Urinary bladder (tissue), 4 donors: Measurements from ENCODE around the gene PCDHGC4. TPM values are rescaled to one million over a fixed set of nuclear protein-coding genes. Genes with fewer than 3 reads are reported as not detected.

Source experiments
- DNase-seq: peaks from one replicate; pipeline ENCODE4 v3.0.0-alpha.2; 2015; ENCODE audit errors: extremely low spot score
- H3K27ac ChIP-seq: one replicate; pipeline ENCODE4 v1.5.1; 2013; ENCODE audit warnings: low read depth, mild to moderate bottlenecking, moderate library complexity
- H3K36me3 ChIP-seq: one replicate; pipeline ENCODE4 v1.6.1; 2013; ENCODE audit warnings: mild to moderate bottlenecking, moderate library complexity; ENCODE audit not compliant: insufficient read depth
- H3K4me1 ChIP-seq: one replicate; pipeline ENCODE4 v1.6.1; 2013; ENCODE audit warnings: mild to moderate bottlenecking, moderate library complexity; ENCODE audit not compliant: insufficient read depth
- H3K4me3 ChIP-seq: one replicate; pipeline ENCODE4 v1.5.1; 2013; ENCODE audit warnings: low read depth, low read length
- WGBS: extraction: QIAGEN DNeasy Blood & Tissue Kit; methylation state at CpG from one replicate; pipeline ENCODE4 v1.1.7; 2013; 5-methylcytosine and 5-hydroxymethylcytosine counted together
- polyA plus RNA-seq: library from polyadenylated mRNA; stranded (reverse); fragments of 200-250 nt; gene quantifications from one replicate; pipeline ENCODE4 v1.2.3, GENCODE V29; 2013
- total RNA-seq: library from RNA; depleted of rRNA; stranded (reverse); fragments of >200 nt; gene quantifications from one replicate; pipeline ENCODE4 v1.2.3, GENCODE V29; 2014
- donor health status: healthy with polysubstance abuse.
- donor health status: healthy.

The PCDHGC4 gene
- total and polyA plus RNA-seq, 2 donors, result 0.23 to 6.8 TPM

DNA sequence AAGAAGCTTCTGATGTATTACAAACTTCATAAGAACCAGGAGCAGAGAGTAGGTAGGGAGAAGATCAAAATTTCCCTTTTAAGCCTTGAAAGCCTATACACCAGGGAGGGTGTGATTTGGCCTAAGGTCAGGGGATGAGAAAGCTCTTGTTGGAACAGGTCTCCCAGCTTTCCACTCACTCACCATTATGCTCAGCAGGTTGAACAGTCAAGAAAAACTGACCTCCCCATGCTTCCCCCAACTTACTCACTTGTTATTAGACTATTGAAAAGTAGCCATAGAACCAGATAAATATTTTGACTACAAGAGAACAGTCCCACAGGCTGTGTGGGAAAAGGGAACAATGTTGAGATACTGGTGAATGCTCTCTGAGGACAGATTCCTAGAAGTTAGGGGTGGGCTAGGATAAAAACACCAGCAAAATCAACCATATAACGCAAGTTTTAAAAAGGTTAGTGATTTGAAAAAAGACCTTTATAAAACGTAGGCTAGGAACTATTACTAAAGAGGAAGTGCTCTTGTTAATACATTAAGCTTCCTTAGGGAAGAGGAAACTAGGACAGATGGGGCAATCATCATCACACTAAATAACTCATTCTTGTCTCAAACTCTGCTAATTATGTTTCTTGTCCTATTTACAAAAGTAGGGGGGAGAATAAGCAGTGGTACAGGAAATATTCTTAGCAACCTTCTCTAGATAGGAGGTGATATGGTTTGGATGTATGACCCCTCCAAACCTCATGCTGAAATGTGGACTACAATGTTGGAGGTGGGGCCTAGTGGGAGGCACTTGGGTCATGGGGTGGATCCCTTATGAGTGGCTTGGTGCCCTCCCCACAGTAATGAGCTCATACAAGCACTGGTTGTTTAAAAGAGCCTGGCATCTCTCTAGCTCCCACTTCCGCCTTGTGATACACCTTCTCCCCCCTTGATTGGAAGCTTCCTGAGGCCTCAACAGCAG is 35.1 kb downstream of the PCDHGC4 start:
- Histone ChIP-seq H3K4me3 (no peak overlapping the region), H3K27ac (no peak overlapping the region), H3K36me3 (no peaks in the 10 kb centered on the region), H3K4me1 (peaks cover 3% of the 10 kb centered on the region)
- no peak for DNase-seq
- 74% methylated on average over 3 of the region's 3 CpGs for WGBS

DNA sequence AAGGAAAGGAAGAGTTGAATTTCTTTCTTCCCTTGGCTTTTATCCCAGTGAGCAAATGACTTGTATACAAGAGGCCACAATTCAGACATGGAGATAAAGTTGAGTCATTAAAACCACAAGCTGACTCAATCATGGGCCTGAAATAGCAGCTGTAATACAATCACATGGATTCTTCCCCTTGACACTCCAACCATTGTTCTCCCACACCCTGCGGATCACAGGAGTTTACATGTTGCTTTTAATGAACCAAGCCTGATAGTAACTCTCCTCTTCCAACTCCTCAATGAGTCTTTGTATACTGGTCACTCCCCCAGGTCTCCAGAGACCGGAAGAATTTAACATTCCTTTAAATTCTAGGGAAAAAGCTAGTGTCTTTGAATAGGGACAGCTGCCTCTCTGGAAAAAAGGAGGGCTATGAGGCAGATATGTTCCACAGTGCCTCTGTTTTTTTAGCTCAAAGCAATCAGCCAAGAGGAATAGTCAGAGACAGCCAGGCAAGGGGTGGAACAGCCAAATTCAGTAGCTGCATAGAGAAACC is 36.5 kb downstream of the PCDHGC4 start:
- Histone ChIP-seq H3K4me3 (no peak overlapping the region), H3K4me1 (peaks cover 3% of the 10 kb centered on the region), H3K27ac (peak overlapping the region; percentile 69), H3K36me3 (no peaks in the 10 kb centered on the region)
- WGBS, result 32% methylated on average over 2 of the region's 2 CpGs
- DNase-seq, result no peak

DNA sequence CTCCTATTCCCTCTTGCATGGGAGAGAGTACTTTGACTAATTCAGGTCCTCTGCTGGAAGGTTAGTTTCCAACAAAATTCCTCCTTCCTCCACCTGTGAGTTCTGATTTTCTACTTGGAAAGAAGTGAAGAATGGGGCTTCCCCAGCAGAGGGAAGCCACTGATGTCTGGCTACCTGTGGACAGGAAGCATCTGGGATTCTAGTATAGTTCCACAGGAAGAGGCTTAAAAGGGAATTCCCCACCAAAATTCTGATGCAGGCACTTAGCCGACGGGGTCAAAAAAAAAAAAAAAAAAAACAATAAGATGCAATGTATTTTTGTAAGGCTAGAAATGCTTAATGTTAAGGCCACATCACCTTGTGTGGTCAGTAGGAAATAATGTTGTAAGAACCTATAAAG is 37.5 kb downstream of the PCDHGC4 start:
- no peak overlapping the region for H3K4me3 ChIP-seq
- H3K4me1 ChIP-seq, result peaks cover 3% of the 10 kb centered on the region
- DNase-seq, result no peak
- WGBS, result 48% methylated on average over 2 of the region's 2 CpGs
- no peak overlapping the region for H3K27ac ChIP-seq
- H3K36me3 ChIP-seq, result no peaks in the 10 kb centered on the region

DNA sequence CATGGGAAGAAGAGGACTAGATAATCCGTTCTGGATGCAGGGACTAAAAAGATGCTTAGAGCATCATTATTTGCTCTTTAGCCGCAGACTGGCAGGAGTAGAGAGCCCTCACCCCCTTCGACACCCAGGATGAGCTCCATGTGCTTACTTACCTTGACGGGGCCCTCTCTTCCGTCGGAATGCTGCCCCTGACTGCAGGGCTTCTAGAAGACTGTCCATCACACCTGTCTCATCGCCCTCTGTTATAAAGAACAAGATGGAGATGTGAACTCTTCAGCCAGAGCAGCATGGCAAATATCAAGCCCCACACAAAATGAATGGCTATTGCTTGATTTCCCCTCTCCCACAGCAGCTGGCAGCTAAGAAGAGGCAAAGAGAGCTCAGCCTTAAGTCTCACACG is 39.2 kb downstream of the PCDHGC4 start:
- Histone ChIP-seq H3K4me1 (peaks cover 3% of the 10 kb centered on the region), H3K27ac (no peak overlapping the region)

DNA sequence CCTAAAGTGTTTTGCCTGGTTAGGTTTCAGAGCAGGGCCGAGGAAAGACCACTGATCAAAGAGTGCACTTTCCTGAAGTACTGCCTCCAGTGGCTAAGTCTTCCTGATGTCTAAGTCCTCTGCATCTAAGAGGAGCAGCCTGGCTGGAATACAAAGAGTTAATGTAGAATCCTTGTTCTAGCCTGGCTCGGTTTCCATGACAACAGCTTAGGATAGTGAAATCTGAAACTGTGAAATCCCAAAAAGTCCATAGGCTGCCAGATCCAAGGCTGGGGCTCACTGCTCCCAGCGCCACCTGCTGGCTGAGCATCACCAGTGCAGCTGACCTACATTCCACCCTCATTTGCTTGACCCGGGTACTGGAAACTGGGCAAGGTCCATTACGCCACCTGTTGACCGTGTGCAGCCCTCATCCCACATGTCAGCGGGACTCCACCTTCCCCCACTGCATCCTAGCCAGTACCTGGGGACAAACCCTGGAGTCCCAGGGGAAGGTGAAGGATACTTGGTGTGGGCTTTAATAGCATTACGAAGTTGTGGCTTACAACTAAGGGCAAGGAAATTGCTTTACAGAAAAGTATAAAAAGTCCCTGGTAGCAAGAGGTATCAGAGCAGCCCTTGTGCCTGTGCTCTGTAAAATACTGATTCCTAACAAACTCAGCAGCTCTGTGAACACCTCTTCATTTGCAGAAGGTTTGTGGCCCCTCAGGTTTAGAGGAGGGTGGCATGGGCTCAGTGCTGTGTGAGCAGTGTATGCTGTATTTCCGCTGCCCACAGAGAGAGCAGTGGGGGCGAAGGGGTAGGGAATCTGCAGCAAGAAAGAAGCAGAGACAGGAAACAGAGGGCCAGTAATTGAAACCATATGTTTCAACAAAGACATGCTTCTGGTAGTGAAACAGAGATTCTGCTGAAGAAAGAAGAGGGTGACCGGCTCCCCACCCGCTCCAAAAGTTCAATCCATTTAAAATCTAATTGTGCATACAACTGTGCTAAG is 40.1 kb downstream of the PCDHGC4 start:
- peaks cover 3% of the 10 kb centered on the region for H3K4me1 ChIP-seq

More for the DNA sequence above, 39.2 kb downstream of the PCDHGC4 start:
- no peak for DNase-seq
- no peaks in the 10 kb centered on the region for H3K36me3 ChIP-seq
- 75% methylated on average over 8 of the region's 8 CpGs for WGBS
- H3K4me3 ChIP-seq, result no peak overlapping the region

DNA sequence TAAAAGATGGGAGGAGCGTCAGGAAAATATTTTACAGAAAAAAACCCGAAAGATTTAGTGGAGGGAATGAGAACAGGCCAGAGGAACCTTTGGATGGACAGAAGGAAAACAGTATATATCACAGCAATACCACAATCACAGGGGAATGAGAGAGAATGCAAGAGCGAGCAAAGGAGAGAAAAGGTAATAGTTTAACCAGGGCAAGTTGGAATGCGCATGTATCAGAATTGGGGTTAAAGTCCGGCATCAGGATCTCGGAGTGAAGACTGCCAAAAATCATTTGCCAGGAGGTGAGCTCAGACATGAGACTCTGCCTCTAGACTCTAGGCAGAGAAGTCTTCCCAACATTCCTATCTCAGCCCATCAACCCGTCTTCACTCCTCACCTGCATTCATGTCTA is 40.8 kb downstream of the PCDHGC4 start:
- DNase-seq, result no peak
- no peak overlapping the region for H3K27ac ChIP-seq
- 66% methylated on average over 7 of the region's 7 CpGs for WGBS
- peaks cover 3% of the 10 kb centered on the region for H3K4me1 ChIP-seq
- H3K36me3 ChIP-seq, result no peaks in the 10 kb centered on the region
- H3K4me3 ChIP-seq, result no peak overlapping the region

More for the DNA sequence above, 40.1 kb downstream of the PCDHGC4 start:
- peak; percentile 94 for DNase-seq
- no peaks in the 10 kb centered on the region for H3K36me3 ChIP-seq
- no peak overlapping the region for H3K27ac ChIP-seq
- H3K4me3 ChIP-seq, result no peak overlapping the region
- 27% methylated on average over 12 of the region's 12 CpGs for WGBS

DNA sequence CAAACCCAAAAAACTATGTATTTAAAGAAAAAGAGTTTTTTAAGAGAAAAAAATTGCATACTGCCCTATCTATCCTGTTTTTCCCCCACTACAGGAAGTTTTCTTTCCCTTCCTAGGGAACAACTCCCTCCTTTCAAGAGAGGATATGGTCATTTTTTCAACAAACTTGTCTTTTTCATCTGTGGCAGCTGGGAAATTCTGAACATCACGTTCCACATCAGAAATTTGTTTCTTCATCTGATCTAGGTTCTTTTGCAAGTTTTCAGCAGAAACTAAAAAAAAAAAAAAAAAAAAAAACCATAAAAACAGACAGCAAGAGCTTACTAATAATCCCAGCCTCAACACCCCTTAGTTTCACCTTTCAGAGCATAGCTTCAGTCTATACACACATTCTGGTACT is 42.6 kb downstream of the PCDHGC4 start:
- DNase-seq, result no peak
- WGBS, result 60% methylated on average over 1 of the region's 1 CpG
- H3K4me1 ChIP-seq, result no peaks in the 10 kb centered on the region
- no peak overlapping the region for H3K27ac ChIP-seq
- no peak overlapping the region for H3K4me3 ChIP-seq
- no peaks in the 10 kb centered on the region for H3K36me3 ChIP-seq

DNA sequence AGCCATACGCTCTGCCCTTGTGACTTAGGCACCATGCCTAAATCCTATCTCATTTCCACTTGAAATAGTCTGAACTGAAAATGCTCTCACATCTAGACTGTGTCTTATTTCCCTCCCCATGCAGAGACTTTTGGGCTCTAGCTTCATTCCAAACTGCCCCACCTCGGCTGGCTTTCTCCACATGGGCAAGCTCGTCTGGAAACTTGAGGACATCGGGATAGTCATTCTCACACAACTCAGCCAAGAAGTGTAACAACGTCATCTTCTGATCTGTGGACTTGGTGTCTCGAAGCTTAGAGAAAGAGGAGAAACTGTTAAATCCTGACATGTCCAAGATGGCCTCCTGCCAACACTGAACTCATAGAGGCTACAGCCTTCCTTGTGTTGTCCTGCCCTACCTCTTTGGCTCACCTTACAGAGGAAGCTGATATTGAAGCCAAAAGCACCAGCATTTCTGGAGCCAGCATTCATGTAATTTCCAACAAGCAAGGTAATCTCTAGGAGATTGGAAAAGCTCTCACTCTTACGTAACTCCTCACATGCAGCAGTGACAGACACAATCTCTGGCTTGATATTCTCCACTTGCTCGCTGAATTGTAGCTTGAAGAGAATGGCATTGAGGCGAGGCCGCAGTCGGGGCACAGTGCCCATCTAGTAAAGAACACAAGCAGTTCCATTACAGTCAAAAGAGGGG is 43.6 kb downstream of the PCDHGC4 start:
- H3K27ac ChIP-seq, result peak overlapping the region; percentile 42
- no peaks in the 10 kb centered on the region for H3K36me3 ChIP-seq
- 41% methylated on average over 11 of the region's 11 CpGs for WGBS
- H3K4me1 ChIP-seq, result no peaks in the 10 kb centered on the region
- DNase-seq, result no peak
- no peak overlapping the region for H3K4me3 ChIP-seq

DNA sequence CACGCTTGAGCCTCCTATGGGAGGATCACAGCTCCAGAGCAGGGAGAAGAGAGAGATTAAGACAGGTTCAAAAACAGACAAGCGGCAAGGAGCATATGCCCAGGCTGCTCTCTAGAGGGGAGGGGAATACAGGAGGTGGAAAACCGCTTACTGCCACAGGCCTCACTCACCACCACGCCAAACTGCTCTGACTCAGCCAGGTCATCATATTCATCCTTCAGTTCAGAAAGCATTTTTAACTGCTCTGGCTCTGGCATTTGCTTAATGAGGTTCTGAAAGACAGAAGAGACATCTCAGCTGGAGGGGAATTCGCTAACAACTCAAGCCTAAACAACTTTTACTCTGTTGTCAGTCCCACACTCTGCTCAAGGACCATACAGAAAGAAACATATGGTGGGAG is 44.2 kb downstream of the PCDHGC4 start:
- Histone ChIP-seq H3K4me1 (no peaks in the 10 kb centered on the region), H3K36me3 (no peaks in the 10 kb centered on the region), H3K4me3 (no peak overlapping the region), H3K27ac (peak overlapping the region; percentile 44)
- DNase-seq, result no peak
- WGBS, result 37% methylated on average over 5 of the region's 5 CpGs

DNA sequence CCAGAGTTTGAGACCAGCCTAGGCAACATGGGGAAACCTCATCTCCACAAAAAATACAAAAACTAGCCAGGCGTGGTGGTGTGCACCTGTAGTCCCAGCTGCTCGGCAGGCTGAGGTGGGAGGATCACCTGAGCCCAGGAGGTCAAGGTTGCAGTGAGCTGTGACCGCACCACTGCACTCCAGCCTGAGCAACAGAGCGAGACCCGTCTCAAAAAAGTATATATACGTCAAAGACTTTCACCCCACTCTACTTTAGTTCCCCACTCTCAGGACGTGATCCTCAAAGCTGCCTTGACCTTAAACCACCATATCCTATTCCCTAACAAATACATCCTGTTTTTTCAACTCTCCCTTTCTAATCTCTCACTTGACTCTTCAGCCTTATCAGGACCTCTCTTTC is 45.0 kb downstream of the PCDHGC4 start:
- H3K27ac ChIP-seq, result no peak overlapping the region
- no peaks in the 10 kb centered on the region for H3K36me3 ChIP-seq

DNA sequence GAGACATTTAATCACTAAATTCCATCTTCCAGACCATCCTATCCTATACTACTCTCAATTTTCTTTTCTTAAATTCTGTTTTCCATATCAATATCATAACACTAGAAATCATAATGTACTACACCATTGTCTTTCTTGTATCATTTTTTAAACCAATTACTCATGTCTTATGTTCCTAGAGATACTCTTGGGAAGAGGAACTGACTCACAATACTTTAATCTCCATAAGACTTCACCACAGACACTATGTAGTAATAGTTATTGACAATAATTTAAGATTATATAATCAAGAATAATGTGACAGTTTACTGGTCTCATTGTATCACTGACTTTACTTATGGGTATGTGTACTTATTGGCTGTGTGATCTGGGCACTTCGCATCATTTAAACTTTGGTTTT is 47.9 kb downstream of the PCDHGC4 start:
- no peak overlapping the region for H3K27ac ChIP-seq
- DNase-seq, result no peak
- 100% methylated on average over 1 of the region's 1 CpG for WGBS
- no peaks in the 10 kb centered on the region for H3K4me1 ChIP-seq
- no peak overlapping the region for H3K4me3 ChIP-seq
- H3K36me3 ChIP-seq, result no peaks in the 10 kb centered on the region

More for the DNA sequence above, 45.0 kb downstream of the PCDHGC4 start:
- Histone ChIP-seq H3K4me3 (no peak overlapping the region), H3K4me1 (no peaks in the 10 kb centered on the region)
- no peak for DNase-seq
- 94% methylated on average over 7 of the region's 7 CpGs for WGBS

DNA sequence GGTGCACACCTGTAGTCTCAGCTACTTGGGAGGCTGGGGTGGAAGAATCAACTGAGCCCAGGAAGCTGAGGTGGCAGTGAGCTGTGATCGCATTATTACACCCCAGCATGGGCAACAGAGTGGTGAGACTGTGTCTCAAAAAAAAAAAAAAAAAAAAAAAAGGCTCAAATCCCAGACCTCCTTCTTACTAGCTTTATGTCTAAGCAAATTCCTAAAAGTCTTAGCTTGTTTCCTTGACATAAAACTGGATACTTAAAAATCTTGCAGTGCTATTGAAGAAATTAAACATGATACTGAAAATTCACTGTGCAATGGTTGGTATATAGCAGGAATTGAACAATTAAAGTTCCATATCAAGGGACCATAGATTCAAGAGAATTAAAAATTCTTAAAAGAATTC is 49.1 kb downstream of the PCDHGC4 start:
- no peak for DNase-seq
- no peaks in the 10 kb centered on the region for H3K4me1 ChIP-seq
- no peak overlapping the region for H3K27ac ChIP-seq
- H3K4me3 ChIP-seq, result no peak overlapping the region
- 95% methylated on average over 1 of the region's 1 CpG for WGBS
- no peaks in the 10 kb centered on the region for H3K36me3 ChIP-seq
